ENCODE measurements around the gene LRP5.

Gene LRP5

GRCh38 chr11:68269414-68270081, 42.8 kb upstream of the LRP5 start:
- Histone ChIP-seq H3K4me1 (ENCODE audit: control insufficient read depth, insufficient read depth, low read depth, low read length) (peaks cover 16% of the 10 kb centered on the region), H3K4ac (ENCODE audit: low read depth in 1 of 2, low read length in 2 of 2) (no peak overlapping the region), H3K36me3 (ENCODE audit: control insufficient read depth in 1 of 2, insufficient read depth in 2 of 2, low read depth in 1 of 2, low read length in 2 of 2) (peaks cover 37 to 41% of the 10 kb centered on the region in 2 experiments), H2BK120ac (ENCODE audit: low read depth, low read length) (no peak overlapping the region), H3K79me1 (replicated peaks; ENCODE audit: low read length, poor library complexity, severe bottlenecking) (peaks cover 28% of the 10 kb centered on the region), H2BK12ac (ENCODE audit: low read length in 2 of 2) (peak overlapping the region in 1 of 2 experiments; percentile 11), H3K23ac (ENCODE audit: low read length in 2 of 2) (peak overlapping the region in 1 of 2 experiments; percentile 9), H4K8ac (ENCODE audit: low read length) (no peak overlapping the region), H3K27me3 (ENCODE audit: control insufficient read depth in 1 of 2, insufficient read depth in 1 of 2, low read length in 2 of 2) (no peaks in the 10 kb centered on the region), H3K9ac (ENCODE audit: low read length) (peak overlapping the region; percentile 99), H2AK5ac (ENCODE audit: low read length, severe bottlenecking) (no peak overlapping the region), H2AFZ (ENCODE audit: low read depth, low read length) (no peak overlapping the region), H4K91ac (ENCODE audit: low read length) (no peak overlapping the region), H3K18ac (ENCODE audit: low read depth in 1 of 2, low read length in 2 of 2) (peak overlapping the region in 1 of 2 experiments; percentile 52), H3K27ac (ENCODE audit: low read length, poor library complexity, severe bottlenecking) (peak overlapping the region; percentile 57), H3K4me2 (ENCODE audit: low read length, poor library complexity, severe bottlenecking) (no peak overlapping the region), H2BK15ac (ENCODE audit: low read depth, poor library complexity, severe bottlenecking) (no peak overlapping the region), H3K14ac (ENCODE audit: low read length in 2 of 2) (peak overlapping the region in 1 of 2 experiments; percentile 56), H2BK5ac (ENCODE audit: low read depth, low read length, poor library complexity, severe bottlenecking) (no peak overlapping the region), H3K9me3 (ENCODE audit: control insufficient read depth, low read length) (no peaks in the 10 kb centered on the region), H3K4me3 (ENCODE audit: insufficient read depth in 1 of 2, low read depth in 1 of 2, low read length in 2 of 2) (peak overlapping the region in 1 of 2 experiments; percentile 88)
- DNase-seq: peak; percentile 90
- 61% methylated on average over 10 of the region's 10 CpGs for WGBS

GRCh38 chr11:68270196-68271022, 42.0 kb upstream of the LRP5 start:
- peak overlapping the region; percentile 71 for H2AK5ac ChIP-seq (ENCODE audit: low read length, severe bottlenecking)
- WGBS: 95% methylated on average over 6 of the region's 8 CpGs

DNA sequence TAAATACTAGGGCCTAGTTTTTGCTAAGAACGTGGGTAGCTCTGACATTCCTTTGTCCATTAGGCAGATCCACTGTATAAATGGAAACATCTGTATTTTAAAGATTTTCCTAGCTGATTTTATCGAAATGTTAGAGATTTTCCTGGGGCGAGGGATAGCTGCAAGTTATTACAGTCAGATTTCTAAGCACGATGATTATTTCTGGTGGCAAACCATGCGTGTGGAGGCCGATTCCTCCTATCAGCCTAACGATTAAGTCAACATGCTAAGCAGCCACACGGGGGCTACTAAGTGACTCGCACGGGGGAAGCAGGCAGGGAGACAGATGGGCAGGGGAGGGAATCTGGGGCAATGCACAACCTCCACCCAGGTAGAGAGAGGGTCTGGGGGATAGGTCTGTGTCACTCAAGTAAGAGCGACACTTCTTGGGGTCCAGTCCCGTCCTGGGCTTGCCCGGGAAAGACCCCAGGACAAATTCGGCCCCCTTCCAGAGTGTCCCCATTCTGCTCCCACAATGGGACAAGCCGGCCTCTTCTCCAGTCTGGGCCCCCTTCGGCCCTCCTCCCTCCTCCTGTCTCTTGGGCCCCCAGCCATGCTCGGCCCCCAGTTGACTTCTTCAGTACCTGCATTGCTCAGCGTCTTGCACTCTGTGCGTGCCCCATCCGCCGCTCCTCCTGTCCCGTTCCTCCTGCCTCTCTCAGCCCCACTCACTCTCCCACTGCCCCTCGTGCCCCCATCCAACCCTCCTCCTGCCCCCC, 41.2 kb upstream of the LRP5 start:
- H4K8ac ChIP-seq (ENCODE audit: low read length): peak overlapping the region; percentile 88
- peaks cover 16% of the 10 kb centered on the region for H3K4me1 ChIP-seq (ENCODE audit: control insufficient read depth, insufficient read depth, low read depth, low read length)
- peak overlapping the region; percentile 92 for H4K91ac ChIP-seq (ENCODE audit: low read length)
- no peaks in the 10 kb centered on the region for H3K9me3 ChIP-seq (ENCODE audit: control insufficient read depth, low read length)
- peak overlapping the region; percentile 96 for H2BK120ac ChIP-seq (ENCODE audit: low read depth, low read length)
- peak overlapping the region; percentile 9 for H2BK5ac ChIP-seq (ENCODE audit: low read depth, low read length, poor library complexity, severe bottlenecking)
- peak overlapping the region; percentile 83 for H3K4me2 ChIP-seq (ENCODE audit: low read length, poor library complexity, severe bottlenecking)
- H2AK5ac ChIP-seq (ENCODE audit: low read length, severe bottlenecking): peak overlapping the region; percentile 23
- peak overlapping the region; percentile 29 to 98 for H3K4ac ChIP-seq (ENCODE audit: low read depth in 1 of 2, low read length in 2 of 2)
- peak overlapping the region; percentile 89 for H2AFZ ChIP-seq (ENCODE audit: low read depth, low read length)
- peak overlapping the region; percentile 80 for H3K27ac ChIP-seq (ENCODE audit: low read length, poor library complexity, severe bottlenecking)
- H3K18ac ChIP-seq (ENCODE audit: low read depth in 1 of 2, low read length in 2 of 2): peak overlapping the region; percentile 92 to 99
- H2BK12ac ChIP-seq (ENCODE audit: low read length in 2 of 2): peak overlapping the region in 1 of 2 experiments; percentile 57
- H3K23ac ChIP-seq (ENCODE audit: low read length in 2 of 2): peak overlapping the region in 1 of 2 experiments; percentile 23
- 2% methylated on average over 22 of the region's 23 CpGs for WGBS
- peaks cover 20 to 24% of the 10 kb centered on the region in 2 experiments for H3K36me3 ChIP-seq (ENCODE audit: control insufficient read depth in 1 of 2, insufficient read depth in 2 of 2, low read depth in 1 of 2, low read length in 2 of 2)
- DNase-seq: peak; percentile 91
- no peaks in the 10 kb centered on the region for H3K27me3 ChIP-seq (ENCODE audit: control insufficient read depth in 1 of 2, insufficient read depth in 1 of 2, low read length in 2 of 2)
- H3K79me1 ChIP-seq (replicated peaks; ENCODE audit: low read length, poor library complexity, severe bottlenecking): peaks cover 13% of the 10 kb centered on the region
- H3K14ac ChIP-seq (ENCODE audit: low read length in 2 of 2): peak overlapping the region in 1 of 2 experiments; percentile 99
- H2BK15ac ChIP-seq (ENCODE audit: low read depth, poor library complexity, severe bottlenecking): peak overlapping the region; percentile 93
- peak overlapping the region; percentile 99 for H3K9ac ChIP-seq (ENCODE audit: low read length)
- peak overlapping the region; percentile 88 to 92 for H3K4me3 ChIP-seq (ENCODE audit: insufficient read depth in 1 of 2, low read depth in 1 of 2, low read length in 2 of 2)

More at GRCh38 chr11:68270196-68271022, 42.0 kb upstream of the LRP5 start:
- Histone ChIP-seq H3K9ac (ENCODE audit: low read length) (peak overlapping the region; percentile 99), H2AFZ (ENCODE audit: low read depth, low read length) (no peak overlapping the region), H3K4me1 (ENCODE audit: control insufficient read depth, insufficient read depth, low read depth, low read length) (peaks cover 16% of the 10 kb centered on the region), H2BK12ac (ENCODE audit: low read length in 2 of 2) (peak overlapping the region; percentile 21 to 34), H3K79me1 (replicated peaks; ENCODE audit: low read length, poor library complexity, severe bottlenecking) (peaks cover 20% of the 10 kb centered on the region), H3K4me2 (ENCODE audit: low read length, poor library complexity, severe bottlenecking) (peak overlapping the region; percentile 83), H3K18ac (ENCODE audit: low read depth in 1 of 2, low read length in 2 of 2) (no peak overlapping the region), H3K4me3 (ENCODE audit: insufficient read depth in 1 of 2, low read depth in 1 of 2, low read length in 2 of 2) (peak overlapping the region in 1 of 2 experiments; percentile 88), H3K36me3 (ENCODE audit: control insufficient read depth in 1 of 2, insufficient read depth in 2 of 2, low read depth in 1 of 2, low read length in 2 of 2) (peaks cover 28 to 32% of the 10 kb centered on the region in 2 experiments), H3K4ac (ENCODE audit: low read depth in 1 of 2, low read length in 2 of 2) (peak overlapping the region in 1 of 2 experiments; percentile 20), H4K91ac (ENCODE audit: low read length) (peak overlapping the region; percentile 74), H4K8ac (ENCODE audit: low read length) (peak overlapping the region; percentile 4), H3K14ac (ENCODE audit: low read length in 2 of 2) (peak overlapping the region in 1 of 2 experiments; percentile 2), H3K9me3 (ENCODE audit: control insufficient read depth, low read length) (no peaks in the 10 kb centered on the region), H3K27me3 (ENCODE audit: control insufficient read depth in 1 of 2, insufficient read depth in 1 of 2, low read length in 2 of 2) (no peaks in the 10 kb centered on the region), H2BK5ac (ENCODE audit: low read depth, low read length, poor library complexity, severe bottlenecking) (no peak overlapping the region), H3K23ac (ENCODE audit: low read length in 2 of 2) (peak overlapping the region in 1 of 2 experiments; percentile 49), H3K27ac (ENCODE audit: low read length, poor library complexity, severe bottlenecking) (peak overlapping the region; percentile 80), H2BK15ac (ENCODE audit: low read depth, poor library complexity, severe bottlenecking) (no peak overlapping the region), H2BK120ac (ENCODE audit: low read depth, low read length) (no peak overlapping the region)
- DNase-seq: no peak
